Small intestine (tissue), 16 donors: ENCODE measurements around the gene RPS15A. TPM values are rescaled to one million over a fixed set of nuclear protein-coding genes. Genes with fewer than 3 reads are reported as not detected.

Source experiments
- DNase-seq, 2 donors: peaks; one replicate each; pipeline versions ENCODE4 v3.0.0 to v3.0.0-alpha.2; 2013
- FAIRE-seq: peaks from 2 replicates; lab custom pipeline; 2012; peaks lifted over from hg19 to GRCh38; lab: Jason Lieb, UNC
- H3K27ac ChIP-seq, 3 donors: one replicate each; pipeline ENCODE4 v1.5.1; 2013; ENCODE audit warnings: low read length in 2 of 3, mild to moderate bottlenecking in 2 of 3, control low read depth in 1 of 3, inconsistent platforms in 1 of 3, low read depth in 1 of 3, moderate library complexity in 1 of 3
- H3K27me3 ChIP-seq, 3 donors: one replicate each; pipeline ENCODE4 v1.6.1; 2013; ENCODE audit warnings: low read length in 3 of 3, inconsistent platforms in 1 of 3; ENCODE audit not compliant: control insufficient read depth in 3 of 3, insufficient read depth in 3 of 3
- H3K36me3 ChIP-seq, 3 donors: one replicate each; pipeline ENCODE4 v1.6.1; 2013; ENCODE audit warnings: low read length in 3 of 3, inconsistent platforms in 1 of 3, low read depth in 1 of 3, mild to moderate bottlenecking in 1 of 3, moderate library complexity in 1 of 3; ENCODE audit not compliant: control insufficient read depth in 3 of 3, insufficient read depth in 2 of 3
- H3K4me1 ChIP-seq, 3 donors: one replicate each; pipeline ENCODE4 v1.6.1; 2013; ENCODE audit warnings: low read length in 2 of 3, inconsistent platforms in 1 of 3, low read depth in 1 of 3, mild to moderate bottlenecking in 1 of 3, moderate library complexity in 1 of 3; ENCODE audit not compliant: control insufficient read depth in 3 of 3, insufficient read depth in 2 of 3
- H3K4me3 ChIP-seq, 3 donors: one replicate each; pipeline ENCODE4 v1.5.1; 2013; ENCODE audit warnings: low read length in 3 of 3, control low read depth in 1 of 3, inconsistent platforms in 1 of 3, low read depth in 1 of 3, mild to moderate bottlenecking in 1 of 3, moderate library complexity in 1 of 3
- H3K9me3 ChIP-seq, 2 donors: one replicate each; pipeline ENCODE4 v1.6.1; 2013; ENCODE audit warnings: low read depth in 1 of 2, low read length in 1 of 2; ENCODE audit not compliant: control insufficient read depth in 2 of 2, insufficient read depth in 1 of 2
- WGBS, 3 donors: extraction: QIAGEN DNeasy Blood & Tissue Kit; methylation state at CpG; one replicate each; pipeline ENCODE4 v1.1.7; 2013; 5-methylcytosine and 5-hydroxymethylcytosine counted together
- long read RNA-seq, 10 donors: transcript quantifications; one replicate each; lab custom pipeline, GENCODE V29; 2026
- polyA plus RNA-seq, 4 donors: library from polyadenylated mRNA; stranded (reverse) in 3 of 4; unstranded in 1 of 4; fragments of 200-250 nt in 3 of 4; fragments of 120-200 nt in 1 of 4; gene quantifications; one replicate each; pipeline versions ENCODE4 v1.2.1 to v1.2.3, GENCODE V29; 2013
- donor health status: healthy with polysubstance abuse.
- donor health status: control.
- donor health status: control.
- donor health status: Bipolar disorder and iron deficiency.
- donor health status: healthy.

RPS15A gene
- 1,000 to 10,000 TPM; 2,630 to 4,880 (median 3,438) TPM for polyA plus RNA-seq
- long read RNA-seq, donor 1 = 0 reads
- long read RNA-seq, donor 2, transcript RPS15A-203 (5 exons, 525 nt) = major isoform, 936 of 1,308 reads
- long read RNA-seq, donor 2, transcript RPS15A-212 (6 exons, 589 nt) = minor isoform, 9 of 1,308 reads
- long read RNA-seq, donor 2, transcript RPS15A-201 (5 exons, 2,203 nt) = minor isoform, 79 of 1,308 reads
- long read RNA-seq, donor 2, transcript RPS15A-209 (2 exons, 606 nt) = minor isoform, 8 of 1,308 reads
- long read RNA-seq, donor 2, partial matches to known transcripts = 267 of 1,308 reads
- long read RNA-seq, donor 2, other reads (novel, unspliced or antisense) = 0 of 1,308 reads
- long read RNA-seq, donor 3, transcript RPS15A-209 (2 exons, 606 nt) = minor isoform, 6 of 1,756 reads
- long read RNA-seq, donor 3, transcript RPS15A-201 (5 exons, 2,203 nt) = minor isoform, 75 of 1,756 reads
- long read RNA-seq, donor 3, transcript RPS15A-211 (1 exons, 3,828 nt) = minor isoform, 13 of 1,756 reads
- long read RNA-seq, donor 3, transcript RPS15A-203 (5 exons, 525 nt) = major isoform, 1,049 of 1,756 reads
- long read RNA-seq, donor 3, partial matches to known transcripts = 604 of 1,756 reads
- long read RNA-seq, donor 3, other reads (novel, unspliced or antisense) = 0 of 1,756 reads
- long read RNA-seq, donor 4, transcript RPS15A-203 (5 exons, 525 nt) = major isoform, 58 of 88 reads
- long read RNA-seq, donor 4, transcript RPS15A-201 (5 exons, 2,203 nt) = minor isoform, 5 of 88 reads
- long read RNA-seq, donor 4, partial matches to known transcripts = 23 of 88 reads
- long read RNA-seq, donor 4, other reads (novel, unspliced or antisense) = 0 of 88 reads
- long read RNA-seq, donor 5, transcript RPS15A-211 (1 exons, 3,828 nt) = minor isoform, 12 of 685 reads
- long read RNA-seq, donor 5, transcript RPS15A-203 (5 exons, 525 nt) = major isoform, 416 of 685 reads
- long read RNA-seq, donor 5, transcript RPS15A-201 (5 exons, 2,203 nt) = minor isoform, 33 of 685 reads
- long read RNA-seq, donor 5, partial matches to known transcripts = 217 of 685 reads
- long read RNA-seq, donor 5, other reads (novel, unspliced or antisense) = 0 of 685 reads
- long read RNA-seq, donor 6, transcript RPS15A-203 (5 exons, 525 nt) = major isoform, 1,287 of 1,848 reads
- long read RNA-seq, donor 6, transcript RPS15A-201 (5 exons, 2,203 nt) = minor isoform, 130 of 1,848 reads
- long read RNA-seq, donor 6, transcript RPS15A-212 (6 exons, 589 nt) = minor isoform, 5 of 1,848 reads
- long read RNA-seq, donor 6, partial matches to known transcripts = 422 of 1,848 reads
- long read RNA-seq, donor 6, other reads (novel, unspliced or antisense) = 0 of 1,848 reads
- long read RNA-seq, donor 7, transcript RPS15A-201 (5 exons, 2,203 nt) = minor isoform, 119 of 2,810 reads
- long read RNA-seq, donor 7, transcript RPS15A-212 (6 exons, 589 nt) = minor isoform, 10 of 2,810 reads
- long read RNA-seq, donor 7, transcript RPS15A-203 (5 exons, 525 nt) = major isoform, 1,967 of 2,810 reads
- long read RNA-seq, donor 7, transcript RPS15A-209 (2 exons, 606 nt) = minor isoform, 10 of 2,810 reads
- long read RNA-seq, donor 7, partial matches to known transcripts = 692 of 2,810 reads
- long read RNA-seq, donor 7, other reads (novel, unspliced or antisense) = 0 of 2,810 reads
- long read RNA-seq, donor 8, transcript RPS15A-203 (5 exons, 525 nt) = major isoform, 222 of 306 reads
- long read RNA-seq, donor 8, transcript RPS15A-201 (5 exons, 2,203 nt) = minor isoform, 12 of 306 reads
- long read RNA-seq, donor 8, partial matches to known transcripts = 71 of 306 reads
- long read RNA-seq, donor 8, other reads (novel, unspliced or antisense) = 0 of 306 reads
- long read RNA-seq, donor 9, transcript RPS15A-201 (5 exons, 2,203 nt) = minor isoform, 32 of 485 reads
- long read RNA-seq, donor 9, transcript RPS15A-203 (5 exons, 525 nt) = major isoform, 312 of 485 reads
- long read RNA-seq, donor 9, transcript RPS15A-212 (6 exons, 589 nt) = minor isoform, 7 of 485 reads
- long read RNA-seq, donor 9, partial matches to known transcripts = 127 of 485 reads
- long read RNA-seq, donor 9, other reads (novel, unspliced or antisense) = 0 of 485 reads
- long read RNA-seq, donor 10, transcript RPS15A-201 (5 exons, 2,203 nt) = minor isoform, 171 of 2,838 reads
- long read RNA-seq, donor 10, transcript RPS15A-209 (2 exons, 606 nt) = minor isoform, 5 of 2,838 reads
- long read RNA-seq, donor 10, transcript RPS15A-212 (6 exons, 589 nt) = minor isoform, 8 of 2,838 reads
- long read RNA-seq, donor 10, transcript RPS15A-203 (5 exons, 525 nt) = major isoform, 1,973 of 2,838 reads
- long read RNA-seq, donor 10, partial matches to known transcripts = 652 of 2,838 reads
- long read RNA-seq, donor 10, other reads (novel, unspliced or antisense) = 21 of 2,838 reads

DNA sequence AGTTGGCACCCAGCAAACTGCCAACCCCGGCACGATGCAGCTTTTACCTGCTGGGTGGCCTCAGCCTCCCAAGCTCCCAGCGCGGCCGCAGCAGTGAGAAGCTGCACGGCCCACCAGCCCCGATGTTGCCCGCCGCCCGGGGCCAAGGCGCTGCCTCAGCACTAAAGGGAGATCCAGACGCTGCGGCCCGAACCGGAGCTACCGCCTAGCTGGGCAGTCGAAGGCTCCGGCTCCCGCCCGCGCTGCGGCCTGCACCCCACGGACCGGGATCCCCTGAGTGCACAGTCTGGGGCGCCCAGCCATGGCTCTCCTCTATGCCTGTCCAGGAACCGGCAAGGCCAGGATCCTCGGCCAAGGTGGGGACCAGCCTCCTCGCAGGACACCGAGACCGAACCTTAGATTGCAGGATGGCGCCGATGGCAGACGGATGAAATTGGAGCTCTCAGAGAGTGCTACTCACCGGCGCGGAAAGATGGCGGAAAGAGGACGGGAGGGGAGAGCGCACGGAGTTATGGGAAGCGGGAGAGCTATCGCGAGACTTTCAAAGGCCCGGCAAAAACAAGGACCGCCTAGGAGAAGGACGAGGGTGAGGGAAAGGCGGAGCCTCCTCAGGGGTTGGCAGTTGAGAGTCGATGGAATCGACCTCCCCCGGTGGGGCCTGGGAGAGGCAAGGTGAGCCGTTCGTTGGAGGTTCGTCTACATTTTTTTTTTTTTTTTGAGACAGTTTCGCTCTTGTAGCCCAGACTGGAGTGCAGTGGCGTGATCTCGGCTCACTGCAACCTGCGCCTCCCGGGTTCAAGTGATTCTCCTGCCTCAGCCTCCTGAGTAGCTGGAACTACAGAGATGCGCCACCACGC lies at the start of gene RPS15A:
Gene RPS15A (minus strand): TSS at position 485 of the 857 bp plus-strand sequence. CDS start 1,221 bp downstream, outside the sequence.
- WGBS, 3 donors = 1 to 3% (median 2%) methylated on average over 47 to 60 of the region's 60 CpGs
- H3K27me3 ChIP-seq = no peaks in the 10 kb centered on the region
- peak within 1 kb of the TSS; percentile 62 to 86 (median 65) for H3K27ac ChIP-seq
- peak within 1 kb of the TSS; percentile 80 to 94 (median 91) for H3K4me3 ChIP-seq
- no peaks in the 10 kb centered on the region for H3K9me3 ChIP-seq
- H3K36me3 ChIP-seq = peaks cover 12 to 42% (median 19%) of the 10 kb centered on the region in 3 donors
- FAIRE-seq (no peak), DNase-seq (peak; percentile 98 to 99)
- H3K4me1 ChIP-seq = peaks cover 0 to 19% (median 5%) of the 10 kb centered on the region in 3 donors

DNA sequence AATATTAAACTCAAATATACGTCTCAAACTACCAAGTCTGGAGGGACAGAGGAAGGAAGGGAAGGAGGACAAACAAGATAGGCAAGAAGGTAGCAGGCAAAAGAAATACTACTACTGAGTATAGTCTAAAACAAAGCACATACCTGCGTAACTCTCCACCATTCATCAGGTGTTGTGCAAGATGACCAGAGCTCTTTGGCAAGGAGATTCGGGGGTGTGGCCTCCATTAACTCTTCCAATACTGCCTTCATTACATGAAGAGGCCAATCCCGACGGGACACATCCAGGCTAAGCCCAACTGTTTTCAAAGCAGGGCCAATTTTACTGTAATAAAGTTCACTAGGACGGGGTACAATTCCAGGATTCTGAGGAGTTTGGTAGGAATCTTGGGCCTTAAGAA lies 49.4 kb upstream of the RPS15A start:
- 80 to 83% (median 82%) methylated on average over 6 of the region's 6 CpGs for WGBS, 3 donors
- Histone ChIP-seq H3K36me3 (peaks cover 14 to 48% (median 37%) of the 10 kb centered on the region in 3 donors), H3K27ac (peak overlapping the region in 1 of 3 donors; percentile 60)

DNA sequence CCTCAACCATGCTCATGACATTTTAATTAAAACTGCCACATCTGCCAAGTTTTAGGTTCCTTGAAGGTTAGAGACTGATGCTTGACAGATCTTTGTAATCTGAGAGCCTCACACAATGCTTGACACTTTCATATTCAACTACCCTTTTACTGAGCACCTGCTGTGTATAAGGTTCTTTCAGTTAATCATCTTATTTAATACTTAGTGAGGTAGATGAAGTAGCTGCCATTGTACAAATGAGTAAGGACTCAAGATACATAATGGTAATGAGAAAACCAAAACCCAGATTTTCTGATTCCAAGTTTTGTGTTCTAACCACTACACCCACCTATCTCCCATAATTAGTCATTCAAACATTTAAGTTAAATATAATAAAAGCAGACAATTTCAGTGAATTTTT lies 46.6 kb upstream of the RPS15A start:
- H3K27me3 ChIP-seq = no peaks in the 10 kb centered on the region
- no peaks in the 10 kb centered on the region for H3K4me1 ChIP-seq
- no peak for FAIRE-seq
- DNase-seq = no peak
- no peaks in the 10 kb centered on the region for H3K9me3 ChIP-seq
- no peak overlapping the region for H3K4me3 ChIP-seq
- peaks cover 28 to 48% (median 35%) of the 10 kb centered on the region in 3 donors for H3K36me3 ChIP-seq
- no peak overlapping the region for H3K27ac ChIP-seq

More for the DNA sequence above, 49.4 kb upstream of the RPS15A start:
- Histone ChIP-seq H3K9me3 (no peaks in the 10 kb centered on the region), H3K27me3 (no peaks in the 10 kb centered on the region), H3K4me1 (no peaks in the 10 kb centered on the region), H3K4me3 (no peak overlapping the region)
- DNase-seq (peak in 1 of 2 donors; percentile 64), FAIRE-seq (no peak)

DNA sequence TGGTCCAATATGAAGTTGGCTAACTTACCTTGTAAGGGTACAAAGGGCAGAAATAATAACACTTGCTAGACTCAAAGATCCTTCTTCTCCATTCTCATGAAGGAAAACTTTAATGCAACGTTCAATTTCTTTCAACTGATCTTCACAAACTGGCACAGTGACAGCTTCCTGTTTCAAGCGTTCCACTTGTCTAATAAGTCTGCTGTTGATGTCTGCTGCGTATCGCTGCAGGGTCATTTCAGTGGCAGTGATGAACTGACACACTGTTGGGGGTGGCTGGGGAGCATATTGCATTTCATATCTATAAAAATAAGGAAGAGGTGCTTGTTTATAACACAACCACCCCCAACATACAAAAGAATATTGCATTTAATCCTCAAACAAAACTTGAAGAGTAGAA lies 44.7 kb upstream of the RPS15A start:
- no peak overlapping the region for H3K27ac ChIP-seq

DNA sequence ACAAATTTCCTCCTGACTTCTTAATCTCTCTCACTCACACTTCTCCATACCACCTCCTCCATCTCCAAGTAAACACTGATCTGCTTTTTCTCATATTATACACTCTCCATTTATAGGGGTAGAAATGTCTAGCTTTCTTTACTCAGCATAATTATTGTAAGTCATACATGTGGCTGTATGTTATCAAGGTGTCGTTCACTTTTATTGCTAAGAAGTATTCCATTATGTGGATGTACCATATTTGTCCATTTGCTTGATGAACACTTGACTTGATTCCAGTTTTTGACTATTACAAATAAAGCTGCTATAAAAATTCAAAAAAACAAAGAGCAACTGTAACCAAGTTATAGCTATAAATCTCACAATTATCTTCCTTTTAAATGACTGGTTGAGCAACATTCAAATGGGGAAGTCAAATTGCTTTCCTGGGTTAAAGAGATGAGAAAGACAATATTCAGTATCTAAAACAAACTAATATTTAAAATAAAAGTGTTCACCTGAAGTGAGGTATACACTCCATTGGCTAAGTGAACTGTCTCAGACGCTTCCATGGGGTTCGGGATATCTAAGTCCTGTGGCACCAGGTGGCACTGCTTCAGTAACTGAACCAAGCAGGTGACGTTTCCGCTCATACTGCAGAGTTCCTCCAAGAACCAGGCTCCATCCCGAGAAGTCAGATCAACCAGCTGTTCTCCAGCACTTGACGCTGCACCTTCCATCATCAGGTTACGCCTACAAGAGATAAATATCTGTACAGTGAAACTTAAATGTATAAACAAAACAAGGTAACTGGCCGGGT lies 43.8 kb upstream of the RPS15A start:
- Histone ChIP-seq H3K4me1 (no peaks in the 10 kb centered on the region), H3K9me3 (no peaks in the 10 kb centered on the region), H3K27ac (no peak overlapping the region), H3K36me3 (peaks cover 35 to 42% (median 37%) of the 10 kb centered on the region in 3 donors), H3K4me3 (no peak overlapping the region), H3K27me3 (no peaks in the 10 kb centered on the region)
- WGBS, 3 donors = 88 to 92% (median 90%) methylated on average over 9 of the region's 9 CpGs
- FAIRE-seq (no peak), DNase-seq (no peak)

More for the DNA sequence above, 44.7 kb upstream of the RPS15A start:
- Histone ChIP-seq H3K27me3 (no peaks in the 10 kb centered on the region), H3K9me3 (no peaks in the 10 kb centered on the region), H3K4me3 (no peak overlapping the region), H3K36me3 (peaks cover 32 to 42% (median 37%) of the 10 kb centered on the region in 3 donors), H3K4me1 (no peaks in the 10 kb centered on the region)
- FAIRE-seq (no peak), DNase-seq (peak in 1 of 2 donors; percentile 19)
- WGBS, 3 donors = 68 to 76% (median 69%) methylated on average over 4 of the region's 4 CpGs

DNA sequence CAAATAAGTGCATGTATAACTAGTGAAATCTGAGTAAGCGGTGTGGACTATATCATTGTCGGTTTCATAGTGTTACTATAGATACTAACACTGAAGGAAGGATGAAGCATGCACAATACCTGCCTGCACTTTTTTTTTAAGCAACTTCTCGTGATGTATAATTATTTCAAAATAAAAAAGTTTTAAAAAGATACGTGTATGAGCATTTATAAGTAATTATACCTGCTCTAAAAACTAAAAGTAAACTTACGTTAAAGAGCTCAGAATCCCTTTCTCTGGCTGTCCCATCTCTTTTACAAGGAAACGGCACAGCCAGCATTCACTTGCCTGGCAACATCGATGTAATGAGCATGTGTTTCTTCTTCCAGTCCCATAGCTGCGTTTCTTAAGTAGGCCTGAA lies 42.5 kb upstream of the RPS15A start:
- H3K27ac ChIP-seq = no peak overlapping the region
- H3K27me3 ChIP-seq = no peaks in the 10 kb centered on the region
- 93 to 96% (median 94%) methylated on average over 8 of the region's 8 CpGs for WGBS, 3 donors
- FAIRE-seq (no peak), DNase-seq (no peak)
- no peaks in the 10 kb centered on the region for H3K4me1 ChIP-seq
- no peak overlapping the region for H3K4me3 ChIP-seq
- H3K9me3 ChIP-seq = no peaks in the 10 kb centered on the region
- peaks cover 38 to 40% (median 39%) of the 10 kb centered on the region in 3 donors for H3K36me3 ChIP-seq
